NB4 (cell line): Measurements from ENCODE around the gene C14orf132.

Source experiments
- DNase-seq: peaks from one replicate; pipeline ENCODE4 v3.0.0; 2010; ENCODE audit warnings: low read depth
- H3K4me3 ChIP-seq: one replicate; pipeline ENCODE4 v1.5.1; 2011; ENCODE audit warnings: mild to moderate bottlenecking, low read depth, low read length, moderate library complexity
- MYC ChIP-seq: IDR thresholded peaks from 2 replicates; pipeline ENCODE4 v1.6.1; 2011; ENCODE audit warnings: low read depth, low read length
- POLR2A ChIP-seq: IDR thresholded peaks from 2 replicates; pipeline ENCODE4 v1.6.1; 2011; ENCODE audit warnings: mild to moderate bottlenecking; ENCODE audit not compliant: insufficient read length; ENCODE audit errors: extremely low read depth
- TF ChIP-seq, protein P1 (sequence below): IDR thresholded peaks from 2 replicates; pipeline ENCODE4 v1.6.1; 2011; ENCODE audit warnings: low read depth, low read length
- TF ChIP-seq, protein P2 (sequence below): IDR thresholded peaks from one replicate; pipeline ENCODE4 v1.5.1; 2012; ENCODE audit warnings: low read depth, low read length

Gene C14orf132

DNA sequence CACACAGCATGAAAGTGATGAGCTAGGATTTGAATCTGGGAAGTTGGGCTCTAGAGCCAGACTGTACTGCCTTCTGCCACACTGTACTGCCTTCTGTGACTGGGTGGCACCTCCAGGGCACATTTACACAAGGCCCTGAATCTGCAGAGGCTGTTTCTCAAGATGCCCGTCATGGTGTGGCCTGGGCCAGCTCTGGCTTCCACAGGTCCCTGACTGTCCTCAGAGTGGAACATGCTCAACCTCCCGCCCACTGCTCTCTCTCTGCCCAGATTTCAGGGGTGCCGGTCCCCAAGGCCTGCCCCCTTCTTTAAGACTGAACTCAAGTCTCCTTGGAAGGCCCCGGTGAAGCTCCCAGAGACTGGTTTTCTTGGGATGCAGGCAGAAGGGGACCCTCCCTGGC lies 50.2 kb downstream of the C14orf132 start:
- TF ChIP-seq, protein P1, sequence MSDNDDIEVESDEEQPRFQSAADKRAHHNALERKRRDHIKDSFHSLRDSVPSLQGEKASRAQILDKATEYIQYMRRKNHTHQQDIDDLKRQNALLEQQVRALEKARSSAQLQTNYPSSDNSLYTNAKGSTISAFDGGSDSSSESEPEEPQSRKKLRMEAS: no peak
- TF ChIP-seq POLR2A (no peak), MYC (no peak)
- TF ChIP-seq, protein P2, sequence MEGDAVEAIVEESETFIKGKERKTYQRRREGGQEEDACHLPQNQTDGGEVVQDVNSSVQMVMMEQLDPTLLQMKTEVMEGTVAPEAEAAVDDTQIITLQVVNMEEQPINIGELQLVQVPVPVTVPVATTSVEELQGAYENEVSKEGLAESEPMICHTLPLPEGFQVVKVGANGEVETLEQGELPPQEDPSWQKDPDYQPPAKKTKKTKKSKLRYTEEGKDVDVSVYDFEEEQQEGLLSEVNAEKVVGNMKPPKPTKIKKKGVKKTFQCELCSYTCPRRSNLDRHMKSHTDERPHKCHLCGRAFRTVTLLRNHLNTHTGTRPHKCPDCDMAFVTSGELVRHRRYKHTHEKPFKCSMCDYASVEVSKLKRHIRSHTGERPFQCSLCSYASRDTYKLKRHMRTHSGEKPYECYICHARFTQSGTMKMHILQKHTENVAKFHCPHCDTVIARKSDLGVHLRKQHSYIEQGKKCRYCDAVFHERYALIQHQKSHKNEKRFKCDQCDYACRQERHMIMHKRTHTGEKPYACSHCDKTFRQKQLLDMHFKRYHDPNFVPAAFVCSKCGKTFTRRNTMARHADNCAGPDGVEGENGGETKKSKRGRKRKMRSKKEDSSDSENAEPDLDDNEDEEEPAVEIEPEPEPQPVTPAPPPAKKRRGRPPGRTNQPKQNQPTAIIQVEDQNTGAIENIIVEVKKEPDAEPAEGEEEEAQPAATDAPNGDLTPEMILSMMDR: no peak
- no peak overlapping the region for H3K4me3 ChIP-seq
- DNase-seq: no peak

DNA sequence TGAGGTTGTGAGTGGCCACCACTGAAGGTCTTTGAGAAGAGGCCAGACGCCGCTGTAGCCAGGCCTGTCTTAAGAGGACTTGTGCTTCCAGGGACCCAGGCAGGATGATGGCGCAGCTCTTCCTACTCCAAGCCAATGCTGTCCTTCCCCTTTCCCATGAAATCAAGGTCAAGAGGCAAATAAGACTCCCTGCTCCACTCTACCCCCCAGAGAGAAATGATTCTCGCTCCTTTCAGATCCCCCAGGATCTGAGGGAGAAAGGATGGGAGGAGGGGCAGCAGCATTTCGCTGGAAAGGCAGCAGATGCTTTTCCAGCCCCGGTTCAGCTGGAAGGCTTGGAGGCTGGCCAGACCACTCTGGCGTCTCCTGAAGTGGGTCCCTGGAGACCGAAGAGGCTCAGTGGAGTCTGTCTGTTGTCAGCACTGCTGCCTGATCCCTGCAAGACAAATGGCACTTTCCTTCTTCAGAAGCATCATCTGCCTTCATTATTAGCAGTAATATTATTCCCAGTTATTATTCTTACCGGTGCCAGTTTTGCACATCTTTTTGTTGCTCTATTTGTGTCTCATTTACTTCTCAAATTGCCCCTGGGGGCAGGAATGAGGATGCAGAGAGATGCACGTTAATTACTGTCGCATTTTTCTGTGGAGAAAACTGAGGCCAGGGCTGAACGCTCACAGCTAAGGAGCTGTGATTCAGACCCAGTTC lies 51.4 kb downstream of the C14orf132 start:
- TF ChIP-seq MYC: no peak
- TF ChIP-seq, protein P1: no peak
- no peak for TF ChIP-seq POLR2A
- TF ChIP-seq, protein P2: no peak
- no peak for DNase-seq
- no peak overlapping the region for H3K4me3 ChIP-seq

DNA sequence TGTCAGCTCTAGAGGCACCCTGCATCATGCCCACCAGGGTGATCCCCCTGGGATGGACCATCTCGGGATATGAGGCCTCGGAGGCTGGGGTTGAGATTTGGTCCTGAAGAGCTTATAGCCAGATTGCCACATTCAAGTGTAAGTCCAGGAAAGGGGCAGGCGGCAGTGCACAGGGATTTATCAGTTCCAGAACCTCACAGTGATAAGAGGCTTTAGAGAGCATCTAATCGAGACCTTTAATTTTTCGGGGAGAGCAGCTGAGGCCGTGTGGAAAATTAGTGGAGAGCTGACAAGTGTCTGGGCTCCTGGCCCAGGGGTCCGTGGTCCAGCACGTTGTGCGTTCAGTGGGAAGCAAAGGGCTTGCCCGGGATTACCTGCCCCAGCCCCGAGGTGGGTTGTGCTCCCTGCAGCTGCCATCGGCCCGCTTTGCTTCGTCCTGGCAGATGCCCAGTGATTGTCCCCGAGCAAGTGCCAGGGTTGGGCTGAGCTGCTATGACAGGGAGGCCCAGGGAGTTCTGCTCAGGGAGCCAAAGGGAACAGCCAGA lies 52.1 kb downstream of the C14orf132 start:
- no peak for TF ChIP-seq MYC
- TF ChIP-seq, protein P1: no peak
- TF ChIP-seq, protein P2: no peak
- TF ChIP-seq POLR2A: no peak
- DNase-seq: no peak
- no peak overlapping the region for H3K4me3 ChIP-seq

- TF ChIP-seq POLR2A: no peak
- TF ChIP-seq, protein P1: no peak
- TF ChIP-seq, protein P2: no peak
- no peak for TF ChIP-seq MYC
- H3K4me3 ChIP-seq: no peak overlapping the region
- DNase-seq: no peak
Observed at GRCh38 chr14:96091941-96092411, 52.8 kb downstream of the C14orf132 start.

DNA sequence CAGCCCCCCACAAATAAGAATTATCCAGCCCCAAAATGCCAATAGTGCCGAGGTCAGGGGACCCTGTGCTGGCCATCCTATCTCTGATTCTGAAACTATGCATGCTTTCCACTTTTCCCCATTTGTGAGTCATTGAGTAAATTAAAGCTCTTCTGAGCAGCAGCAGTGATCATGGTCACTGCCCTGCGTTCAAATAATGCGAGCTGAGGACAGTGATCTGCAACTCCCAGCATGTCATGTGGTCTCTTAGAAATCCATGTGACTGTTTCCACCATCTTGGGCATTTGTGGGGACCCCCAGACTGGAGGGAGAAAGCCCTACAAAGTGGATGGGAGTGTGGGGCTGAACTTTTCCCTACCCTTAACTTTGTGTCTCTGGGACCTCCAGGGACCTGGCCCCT lies 53.8 kb downstream of the C14orf132 start:
- TF ChIP-seq, protein P2: no peak
- TF ChIP-seq POLR2A (no peak), MYC (no peak)
- TF ChIP-seq, protein P1: no peak
- DNase-seq: no peak
- H3K4me3 ChIP-seq: no peak overlapping the region
